ENCODE results near the gene SHE. TPM values are rescaled to one million over a fixed set of nuclear protein-coding genes. Genes with fewer than 3 reads are reported as not detected.

SHE gene
- polyA plus RNA-seq, 1 donor from 2014 or later: 0.04 TPM

DNA sequence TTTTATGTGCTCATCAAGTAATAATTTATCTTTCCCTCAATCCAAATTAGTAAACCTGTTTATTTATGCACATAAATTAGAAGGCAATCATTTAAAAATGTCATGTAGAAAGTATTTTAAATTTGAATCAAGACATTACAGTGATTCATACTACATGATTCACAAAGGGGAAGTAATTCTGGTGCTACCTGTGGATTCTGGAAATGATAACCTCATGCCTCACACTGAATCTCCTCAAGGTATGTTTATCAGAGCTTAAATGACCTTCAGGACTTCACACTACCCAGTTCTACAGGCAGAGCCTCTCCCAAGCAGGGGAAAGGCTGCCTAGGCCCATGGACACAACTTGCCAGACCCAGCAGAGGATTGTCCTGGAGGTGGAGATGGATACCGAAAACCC lies 25.4 kb downstream of the SHE start:
- H3K9ac ChIP-seq (ENCODE audit: low read length): no peak overlapping the region
- no peak overlapping the region for H3K4me3 ChIP-seq (ENCODE audit: low read length)
- no peaks in the 10 kb centered on the region for H3K9me3 ChIP-seq (ENCODE audit: low read length)
- no peak overlapping the region for H2AFZ ChIP-seq (ENCODE audit: low read depth, low read length)
- H3K79me2 ChIP-seq (replicated peaks; ENCODE audit: insufficient read depth, low read length): no peaks in the 10 kb centered on the region
- no peak overlapping the region for H3K27ac ChIP-seq (ENCODE audit: low read length)
- no peak overlapping the region for H3K4me2 ChIP-seq (ENCODE audit: low read length)
- no peaks in the 10 kb centered on the region for H3K36me3 ChIP-seq (ENCODE audit: insufficient read depth, low read length)
- TF ChIP-seq EP300 (conservative IDR thresholded peaks at IDR 0.05; ENCODE audit: poor library complexity, severe bottlenecking): no peak
- TF ChIP-seq EZH2 (IDR thresholded peaks at IDR 0.05; ENCODE audit: borderline replicate concordance, insufficient read depth, low read length, poor library complexity, severe bottlenecking): no peak
- TF ChIP-seq SMC3 (conservative IDR thresholded peaks at IDR 0.05; ENCODE audit: poor library complexity): no peak
- TF ChIP-seq TAF1 (IDR thresholded peaks at IDR 0.05; ENCODE audit: low read depth): no peak
- TF ChIP-seq, protein P1, sequence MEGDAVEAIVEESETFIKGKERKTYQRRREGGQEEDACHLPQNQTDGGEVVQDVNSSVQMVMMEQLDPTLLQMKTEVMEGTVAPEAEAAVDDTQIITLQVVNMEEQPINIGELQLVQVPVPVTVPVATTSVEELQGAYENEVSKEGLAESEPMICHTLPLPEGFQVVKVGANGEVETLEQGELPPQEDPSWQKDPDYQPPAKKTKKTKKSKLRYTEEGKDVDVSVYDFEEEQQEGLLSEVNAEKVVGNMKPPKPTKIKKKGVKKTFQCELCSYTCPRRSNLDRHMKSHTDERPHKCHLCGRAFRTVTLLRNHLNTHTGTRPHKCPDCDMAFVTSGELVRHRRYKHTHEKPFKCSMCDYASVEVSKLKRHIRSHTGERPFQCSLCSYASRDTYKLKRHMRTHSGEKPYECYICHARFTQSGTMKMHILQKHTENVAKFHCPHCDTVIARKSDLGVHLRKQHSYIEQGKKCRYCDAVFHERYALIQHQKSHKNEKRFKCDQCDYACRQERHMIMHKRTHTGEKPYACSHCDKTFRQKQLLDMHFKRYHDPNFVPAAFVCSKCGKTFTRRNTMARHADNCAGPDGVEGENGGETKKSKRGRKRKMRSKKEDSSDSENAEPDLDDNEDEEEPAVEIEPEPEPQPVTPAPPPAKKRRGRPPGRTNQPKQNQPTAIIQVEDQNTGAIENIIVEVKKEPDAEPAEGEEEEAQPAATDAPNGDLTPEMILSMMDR (IDR thresholded peaks at IDR 0.05; ENCODE audit: poor library complexity, severe bottlenecking): no peak
- TF ChIP-seq, protein P2, sequence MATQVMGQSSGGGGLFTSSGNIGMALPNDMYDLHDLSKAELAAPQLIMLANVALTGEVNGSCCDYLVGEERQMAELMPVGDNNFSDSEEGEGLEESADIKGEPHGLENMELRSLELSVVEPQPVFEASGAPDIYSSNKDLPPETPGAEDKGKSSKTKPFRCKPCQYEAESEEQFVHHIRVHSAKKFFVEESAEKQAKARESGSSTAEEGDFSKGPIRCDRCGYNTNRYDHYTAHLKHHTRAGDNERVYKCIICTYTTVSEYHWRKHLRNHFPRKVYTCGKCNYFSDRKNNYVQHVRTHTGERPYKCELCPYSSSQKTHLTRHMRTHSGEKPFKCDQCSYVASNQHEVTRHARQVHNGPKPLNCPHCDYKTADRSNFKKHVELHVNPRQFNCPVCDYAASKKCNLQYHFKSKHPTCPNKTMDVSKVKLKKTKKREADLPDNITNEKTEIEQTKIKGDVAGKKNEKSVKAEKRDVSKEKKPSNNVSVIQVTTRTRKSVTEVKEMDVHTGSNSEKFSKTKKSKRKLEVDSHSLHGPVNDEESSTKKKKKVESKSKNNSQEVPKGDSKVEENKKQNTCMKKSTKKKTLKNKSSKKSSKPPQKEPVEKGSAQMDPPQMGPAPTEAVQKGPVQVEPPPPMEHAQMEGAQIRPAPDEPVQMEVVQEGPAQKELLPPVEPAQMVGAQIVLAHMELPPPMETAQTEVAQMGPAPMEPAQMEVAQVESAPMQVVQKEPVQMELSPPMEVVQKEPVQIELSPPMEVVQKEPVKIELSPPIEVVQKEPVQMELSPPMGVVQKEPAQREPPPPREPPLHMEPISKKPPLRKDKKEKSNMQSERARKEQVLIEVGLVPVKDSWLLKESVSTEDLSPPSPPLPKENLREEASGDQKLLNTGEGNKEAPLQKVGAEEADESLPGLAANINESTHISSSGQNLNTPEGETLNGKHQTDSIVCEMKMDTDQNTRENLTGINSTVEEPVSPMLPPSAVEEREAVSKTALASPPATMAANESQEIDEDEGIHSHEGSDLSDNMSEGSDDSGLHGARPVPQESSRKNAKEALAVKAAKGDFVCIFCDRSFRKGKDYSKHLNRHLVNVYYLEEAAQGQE (IDR thresholded peaks at IDR 0.05; ENCODE audit: borderline replicate concordance): no peak
- no peak for TF ChIP-seq RAD21 (conservative IDR thresholded peaks at IDR 0.05)
- TF ChIP-seq POLR2AphosphoS5 (IDR thresholded peaks at IDR 0.05): no peak
- no peaks in the 10 kb centered on the region for H3F3A ChIP-seq (ENCODE audit: insufficient read depth, low read length, poor library complexity, severe bottlenecking)
- H3K9me2 ChIP-seq (ENCODE audit: insufficient read depth, low read length): no peaks in the 10 kb centered on the region
- no peaks in the 10 kb centered on the region for H3K27me3 ChIP-seq (ENCODE audit: insufficient read depth, low read depth, low read length)
- no peaks in the 10 kb centered on the region for H4K20me1 ChIP-seq (ENCODE audit: insufficient read depth)

DNA sequence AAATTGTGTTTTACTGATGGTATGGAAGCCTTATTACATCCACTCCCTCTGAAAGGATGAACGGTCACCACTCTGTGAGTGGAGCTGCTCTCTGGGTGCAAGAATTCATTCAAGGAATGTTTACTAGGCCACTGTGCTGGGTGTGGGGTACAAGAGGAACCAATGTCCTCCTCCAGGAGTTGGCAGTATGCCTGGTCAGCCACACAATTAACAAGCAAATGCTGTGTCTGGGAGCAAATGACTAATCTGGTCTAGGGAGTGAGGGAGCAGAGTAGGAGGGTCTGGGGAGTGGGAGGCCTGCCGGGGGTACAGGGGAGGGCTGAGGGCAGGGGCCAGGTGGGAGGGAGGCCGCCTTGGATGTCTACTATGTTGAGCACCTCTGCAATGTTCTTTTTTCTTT lies 27.4 kb downstream of the SHE start:
- Histone ChIP-seq H3K9ac (ENCODE audit: low read length) (no peak overlapping the region), H3K4me2 (ENCODE audit: low read length) (no peak overlapping the region), H2AFZ (ENCODE audit: low read depth, low read length) (no peak overlapping the region), H3F3A (ENCODE audit: insufficient read depth, low read length, poor library complexity, severe bottlenecking) (no peaks in the 10 kb centered on the region), H3K27ac (ENCODE audit: low read length) (no peak overlapping the region), H3K4me3 (ENCODE audit: low read length) (no peak overlapping the region), H3K9me3 (ENCODE audit: low read length) (no peaks in the 10 kb centered on the region), H4K20me1 (ENCODE audit: insufficient read depth) (no peaks in the 10 kb centered on the region), H3K9me2 (ENCODE audit: insufficient read depth, low read length) (no peaks in the 10 kb centered on the region), H3K36me3 (ENCODE audit: insufficient read depth, low read length) (no peaks in the 10 kb centered on the region), H3K79me2 (replicated peaks; ENCODE audit: insufficient read depth, low read length) (no peaks in the 10 kb centered on the region), H3K27me3 (ENCODE audit: insufficient read depth, low read depth, low read length) (no peaks in the 10 kb centered on the region)
- no peak for TF ChIP-seq EP300 (conservative IDR thresholded peaks at IDR 0.05; ENCODE audit: poor library complexity, severe bottlenecking)
- no peak for TF ChIP-seq TAF1 (IDR thresholded peaks at IDR 0.05; ENCODE audit: low read depth)
- no peak for TF ChIP-seq RAD21 (conservative IDR thresholded peaks at IDR 0.05)
- TF ChIP-seq SMC3 (conservative IDR thresholded peaks at IDR 0.05; ENCODE audit: poor library complexity): no peak

DNA sequence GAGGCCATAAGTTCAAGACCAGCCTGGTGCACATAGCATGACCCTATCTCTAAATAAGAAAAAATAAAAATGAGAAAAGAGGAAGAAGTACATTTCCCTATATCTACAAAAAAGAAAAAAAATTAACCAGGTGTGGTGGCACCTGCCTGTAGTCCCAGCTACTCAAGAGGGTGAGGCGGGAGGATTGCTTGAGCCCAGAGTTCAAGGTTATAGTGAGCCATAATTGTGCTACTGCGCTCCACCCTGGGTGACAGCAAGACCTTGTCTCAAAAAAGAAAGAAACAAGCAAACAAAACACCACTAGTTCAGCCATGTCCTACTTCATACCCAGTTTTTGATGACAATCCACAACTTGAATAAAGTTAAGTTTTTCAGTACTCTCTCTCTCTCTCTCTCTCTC lies 30.9 kb downstream of the SHE start:
- H3K4me3 ChIP-seq (ENCODE audit: low read length): no peak overlapping the region
- H3K9ac ChIP-seq (ENCODE audit: low read length): no peak overlapping the region
- H3K27me3 ChIP-seq (ENCODE audit: insufficient read depth, low read depth, low read length): no peaks in the 10 kb centered on the region
- H3K79me2 ChIP-seq (replicated peaks; ENCODE audit: insufficient read depth, low read length): no peaks in the 10 kb centered on the region
- H3K27ac ChIP-seq (ENCODE audit: low read length): no peak overlapping the region
- no peaks in the 10 kb centered on the region for H3K9me3 ChIP-seq (ENCODE audit: low read length)
- no peak overlapping the region for H3K4me2 ChIP-seq (ENCODE audit: low read length)
- H3K36me3 ChIP-seq (ENCODE audit: insufficient read depth, low read length): no peaks in the 10 kb centered on the region
- TF ChIP-seq EZH2 (IDR thresholded peaks at IDR 0.05; ENCODE audit: borderline replicate concordance, insufficient read depth, low read length, poor library complexity, severe bottlenecking) (no peak), RAD21 (conservative IDR thresholded peaks at IDR 0.05) (no peak), POLR2AphosphoS5 (IDR thresholded peaks at IDR 0.05) (no peak), TAF1 (IDR thresholded peaks at IDR 0.05; ENCODE audit: low read depth) (no peak), SMC3 (conservative IDR thresholded peaks at IDR 0.05; ENCODE audit: poor library complexity) (no peak), MXI1 (conservative IDR thresholded peaks at IDR 0.05; ENCODE audit: poor library complexity, severe bottlenecking) (no peak), EP300 (conservative IDR thresholded peaks at IDR 0.05; ENCODE audit: poor library complexity, severe bottlenecking) (no peak)
- TF ChIP-seq, protein P2 (IDR thresholded peaks at IDR 0.05; ENCODE audit: borderline replicate concordance): no peak
- TF ChIP-seq, protein P1 (IDR thresholded peaks at IDR 0.05; ENCODE audit: poor library complexity, severe bottlenecking): no peak
- H4K20me1 ChIP-seq (ENCODE audit: insufficient read depth): no peaks in the 10 kb centered on the region
- no peaks in the 10 kb centered on the region for H3F3A ChIP-seq (ENCODE audit: insufficient read depth, low read length, poor library complexity, severe bottlenecking)
- no peaks in the 10 kb centered on the region for H3K9me2 ChIP-seq (ENCODE audit: insufficient read depth, low read length)
- H2AFZ ChIP-seq (ENCODE audit: low read depth, low read length): no peak overlapping the region
